ENCODE measurements around the gene MMP17. TPM values are rescaled to one million over a fixed set of nuclear protein-coding genes. Genes with fewer than 3 reads are reported as not detected.

Gene MMP17
- total RNA-seq, 1 donor from 2014 or later: 0.39 TPM

- Mint-ChIP-seq H3K27ac (no peak overlapping the region), H3K36me3 (ENCODE audit: low read depth) (peaks cover 38% of the 10 kb centered on the region), H3K27me3 (ENCODE audit: insufficient read depth) (no peaks in the 10 kb centered on the region), H3K9me3 (no peaks in the 10 kb centered on the region), H3K4me1 (ENCODE audit: low read depth) (no peaks in the 10 kb centered on the region), H3K4me3 (no peak overlapping the region)
- DNase-seq (ENCODE audit: low spot score): no peak
- intact Hi-C loops (cut with micrococcal nuclease): no loop called here
Observed at GRCh38 chr12:131794573-131794972, 33.6 kb upstream of the MMP17 start.

- Mint-ChIP-seq H3K36me3 (ENCODE audit: low read depth) (peaks cover 35% of the 10 kb centered on the region), H3K4me3 (no peak overlapping the region), H3K27me3 (ENCODE audit: insufficient read depth) (no peaks in the 10 kb centered on the region), H3K9me3 (no peaks in the 10 kb centered on the region), H3K4me1 (ENCODE audit: low read depth) (no peaks in the 10 kb centered on the region), H3K27ac (no peak overlapping the region)
- DNase-seq (ENCODE audit: low spot score): no peak
- intact Hi-C loops (cut with micrococcal nuclease): no loop called here
Observed at GRCh38 chr12:131795064-131795463, 33.1 kb upstream of the MMP17 start.

GRCh38 chr12:131795690-131796410 is 32.3 kb upstream of the MMP17 start:
- Mint-ChIP-seq H3K4me1 (ENCODE audit: low read depth) (no peaks in the 10 kb centered on the region), H3K4me3 (no peak overlapping the region), H3K36me3 (ENCODE audit: low read depth) (peaks cover 35% of the 10 kb centered on the region), H3K27me3 (ENCODE audit: insufficient read depth) (no peaks in the 10 kb centered on the region), H3K27ac (peak overlapping the region; percentile 29), H3K9me3 (no peaks in the 10 kb centered on the region)
- no peak for DNase-seq (ENCODE audit: low spot score)
- intact Hi-C loops (cut with micrococcal nuclease): no loop called here

- Mint-ChIP-seq H3K9me3 (no peaks in the 10 kb centered on the region), H3K27me3 (ENCODE audit: insufficient read depth) (no peaks in the 10 kb centered on the region), H3K4me3 (no peak overlapping the region), H3K27ac (no peak overlapping the region), H3K36me3 (ENCODE audit: low read depth) (peaks cover 38% of the 10 kb centered on the region), H3K4me1 (ENCODE audit: low read depth) (no peaks in the 10 kb centered on the region)
- DNase-seq (ENCODE audit: low spot score): no peak
- intact Hi-C loops (cut with micrococcal nuclease): no loop called here
Observed at GRCh38 chr12:131796411-131796736, 31.8 kb upstream of the MMP17 start.

- Mint-ChIP-seq H3K4me3 (no peak overlapping the region), H3K4me1 (ENCODE audit: low read depth) (no peaks in the 10 kb centered on the region), H3K36me3 (ENCODE audit: low read depth) (peaks cover 37% of the 10 kb centered on the region)
Observed at GRCh38 chr12:131796754-131797587, 31.2 kb upstream of the MMP17 start.

GRCh38 chr12:131797588-131797934 is 30.6 kb upstream of the MMP17 start:
- no peak for DNase-seq (ENCODE audit: low spot score)
- Mint-ChIP-seq H3K27ac (no peak overlapping the region), H3K9me3 (no peaks in the 10 kb centered on the region), H3K4me3 (no peak overlapping the region), H3K4me1 (ENCODE audit: low read depth) (no peaks in the 10 kb centered on the region), H3K36me3 (ENCODE audit: low read depth) (peaks cover 39% of the 10 kb centered on the region), H3K27me3 (ENCODE audit: insufficient read depth) (no peaks in the 10 kb centered on the region)
- intact Hi-C loops (cut with micrococcal nuclease): no loop called here

More at GRCh38 chr12:131796754-131797587, 31.2 kb upstream of the MMP17 start:
- intact Hi-C loops (cut with micrococcal nuclease): no loop called here
- Mint-ChIP-seq H3K27me3 (ENCODE audit: insufficient read depth) (no peaks in the 10 kb centered on the region), H3K27ac (no peak overlapping the region), H3K9me3 (no peaks in the 10 kb centered on the region)
- DNase-seq (ENCODE audit: low spot score): no peak

GRCh38 chr12:131799195-131799594 is 29.0 kb upstream of the MMP17 start:
- no peak for DNase-seq (ENCODE audit: low spot score)
- H3K36me3 Mint-ChIP-seq (ENCODE audit: low read depth): peaks cover 31% of the 10 kb centered on the region
- no peaks in the 10 kb centered on the region for H3K27me3 Mint-ChIP-seq (ENCODE audit: insufficient read depth)
- intact Hi-C loops (cut with micrococcal nuclease): no loop called here
- H3K9me3 Mint-ChIP-seq: no peaks in the 10 kb centered on the region
- no peak overlapping the region for H3K27ac Mint-ChIP-seq
- no peak overlapping the region for H3K4me3 Mint-ChIP-seq
- H3K4me1 Mint-ChIP-seq (ENCODE audit: low read depth): no peaks in the 10 kb centered on the region

GRCh38 chr12:131799828-131800593 is 28.2 kb upstream of the MMP17 start:
- H3K9me3 Mint-ChIP-seq: no peaks in the 10 kb centered on the region

GRCh38 chr12:131800594-131801135 is 27.5 kb upstream of the MMP17 start:
- DNase-seq (ENCODE audit: low spot score): no peak
- H3K9me3 Mint-ChIP-seq: no peaks in the 10 kb centered on the region
- no peak overlapping the region for H3K4me3 Mint-ChIP-seq
- peaks cover 31% of the 10 kb centered on the region for H3K36me3 Mint-ChIP-seq (ENCODE audit: low read depth)
- no peaks in the 10 kb centered on the region for H3K27me3 Mint-ChIP-seq (ENCODE audit: insufficient read depth)
- no peaks in the 10 kb centered on the region for H3K4me1 Mint-ChIP-seq (ENCODE audit: low read depth)
- H3K27ac Mint-ChIP-seq: no peak overlapping the region
- intact Hi-C loops (cut with micrococcal nuclease): no loop called here

More at GRCh38 chr12:131799828-131800593, 28.2 kb upstream of the MMP17 start:
- no peak for DNase-seq (ENCODE audit: low spot score)
- Mint-ChIP-seq H3K4me3 (no peak overlapping the region), H3K36me3 (ENCODE audit: low read depth) (peaks cover 31% of the 10 kb centered on the region), H3K4me1 (ENCODE audit: low read depth) (no peaks in the 10 kb centered on the region), H3K27ac (no peak overlapping the region), H3K27me3 (ENCODE audit: insufficient read depth) (no peaks in the 10 kb centered on the region)
- intact Hi-C loops (cut with micrococcal nuclease): no loop called here

GRCh38 chr12:131801254-131801866 is 26.8 kb upstream of the MMP17 start:
- H3K4me3 Mint-ChIP-seq: no peak overlapping the region
- H3K9me3 Mint-ChIP-seq: no peaks in the 10 kb centered on the region
- peaks cover 27% of the 10 kb centered on the region for H3K36me3 Mint-ChIP-seq (ENCODE audit: low read depth)
- H3K4me1 Mint-ChIP-seq (ENCODE audit: low read depth): no peaks in the 10 kb centered on the region
- no peak overlapping the region for H3K27ac Mint-ChIP-seq
- intact Hi-C loops (cut with micrococcal nuclease): no loop called here
- no peaks in the 10 kb centered on the region for H3K27me3 Mint-ChIP-seq (ENCODE audit: insufficient read depth)
- DNase-seq (ENCODE audit: low spot score): no peak

GRCh38 chr12:131803961-131804521 is 24.2 kb upstream of the MMP17 start:
- Mint-ChIP-seq H3K27ac (no peak overlapping the region), H3K9me3 (no peaks in the 10 kb centered on the region), H3K4me3 (no peak overlapping the region), H3K4me1 (ENCODE audit: low read depth) (no peaks in the 10 kb centered on the region), H3K36me3 (ENCODE audit: low read depth) (peaks cover 21% of the 10 kb centered on the region), H3K27me3 (ENCODE audit: insufficient read depth) (no peaks in the 10 kb centered on the region)
- DNase-seq (ENCODE audit: low spot score): no peak
- intact Hi-C loops (cut with micrococcal nuclease): no loop called here

- peaks cover 12% of the 10 kb centered on the region for H3K36me3 Mint-ChIP-seq (ENCODE audit: low read depth)
- H3K4me3 Mint-ChIP-seq: no peak overlapping the region
- DNase-seq (ENCODE audit: low spot score): no peak
- H3K27me3 Mint-ChIP-seq (ENCODE audit: insufficient read depth): no peaks in the 10 kb centered on the region
- H3K27ac Mint-ChIP-seq: no peak overlapping the region
- H3K9me3 Mint-ChIP-seq: no peaks in the 10 kb centered on the region
- intact Hi-C loops (cut with micrococcal nuclease): no loop called here
- H3K4me1 Mint-ChIP-seq (ENCODE audit: low read depth): no peaks in the 10 kb centered on the region
Observed at GRCh38 chr12:131805421-131805820, 22.8 kb upstream of the MMP17 start.

Data from activated T-helper 1 cell treated with anti-CD3 and anti-CD28 coated beads, Interleukin-12 subunit alpha, Interleukin-12 subunit beta, Interleukin-2, Interleukin-4 antibody, amounts not matched to agents 30 ng/mL and 10 ng/mL and 1 ng/mL, durations not matched to agents 14 hours and 24 hours and 36 hours (primary cell).